GM23338 (cell line): ENCODE data around the gene ALG9. TPM values are rescaled to one million over a fixed set of nuclear protein-coding genes. Genes with fewer than 3 reads are reported as not detected.
A peak's percentile ranks its signal among the peaks of the same experiment; 100 is the strongest.

ENCODE experiments used
- ATAC-seq: fragments of 200-7000 bp; cut with Tn5 transposase; 3 replicates; pipeline ENCODE4 v1.9.1; 2020
- DNase-seq: peaks from one replicate; pipeline ENCODE4 v3.0.0-alpha.2; 2015; ENCODE audit warnings: low spot score
- H2AFZ ChIP-seq: fragments of 200-600 bp; sonication (generic); 2 replicates; pipeline ENCODE4 v1.8.0; 2016; ENCODE audit warnings: antibody characterized with exemption, mild to moderate bottlenecking, moderate library complexity
- H3F3A ChIP-seq: fragments of 200-600 bp; sonication (generic); replicated peaks from 2 replicates; pipeline ENCODE4 v1.8.0; 2017; ENCODE audit warnings: antibody characterized with exemption, mixed run types, low read depth
- H3K27ac ChIP-seq: fragments of 200-600 bp; sonication (generic); 2 replicates; pipeline ENCODE4 v1.6.1; 2016; ENCODE audit warnings: low read depth
- H3K27me3 ChIP-seq: fragments of 200-600 bp; sonication (generic); 2 replicates; pipeline ENCODE4 v1.8.0; 2016; ENCODE audit warnings: mild to moderate bottlenecking, mixed run types, moderate library complexity; ENCODE audit not compliant: insufficient read depth
- H3K36me3 ChIP-seq: fragments of 200-600 bp; sonication (generic); 2 replicates; pipeline ENCODE4 v1.8.0; 2016; ENCODE audit warnings: mild to moderate bottlenecking; ENCODE audit not compliant: insufficient read depth
- H3K4me1 ChIP-seq: fragments of 200-600 bp; sonication (generic); 2 replicates; pipeline ENCODE4 v1.8.0; 2016; ENCODE audit warnings: mild to moderate bottlenecking, moderate library complexity; ENCODE audit not compliant: insufficient read depth
- H3K4me2 ChIP-seq: fragments of 200-600 bp; sonication (generic); 2 replicates; pipeline ENCODE4 v1.7.1; 2017; ENCODE audit warnings: mixed run types
- H3K4me3 ChIP-seq: fragments of 200-600 bp; sonication (generic); 2 replicates; pipeline ENCODE4 v1.6.1; 2016; ENCODE audit warnings: mixed run types
- H3K79me2 ChIP-seq: fragments of 200-600 bp; sonication (generic); replicated peaks from 2 replicates; pipeline ENCODE4 v1.8.0; 2017; ENCODE audit warnings: mild to moderate bottlenecking; ENCODE audit not compliant: insufficient read depth
- H3K9me2 ChIP-seq: fragments of 200-600 bp; sonication (generic); 2 replicates; pipeline ENCODE4 v1.8.0; 2017; ENCODE audit not compliant: insufficient read depth
- H4K20me1 ChIP-seq: fragments of 200-600 bp; sonication (generic); replicated peaks from 2 replicates; pipeline ENCODE4 v1.8.0; 2017; ENCODE audit warnings: mild to moderate bottlenecking; ENCODE audit not compliant: insufficient read depth
- H3K27ac Mint-ChIP-seq: 2 replicates; pipeline ENCODE4 v1.8.0; 2020; ENCODE audit warnings: inconsistent platforms, mild to moderate bottlenecking, moderate library complexity, mixed read lengths
- H3K27me3 Mint-ChIP-seq: 3 replicates; pipeline ENCODE4 v1.8.0; 2022; ENCODE audit warnings: low read depth, mild to moderate bottlenecking, moderate library complexity, mixed read lengths, inconsistent platforms; ENCODE audit not compliant: insufficient read depth, poor library complexity
- H3K36me3 Mint-ChIP-seq: 3 replicates; pipeline ENCODE4 v1.8.0; 2021; ENCODE audit warnings: low read depth, mild to moderate bottlenecking, inconsistent platforms, moderate library complexity, mixed read lengths
- H3K4me1 Mint-ChIP-seq: 3 replicates; pipeline ENCODE4 v1.8.0; 2020; ENCODE audit warnings: mild to moderate bottlenecking, inconsistent platforms, mixed read lengths
- H3K4me3 Mint-ChIP-seq: 3 replicates; pipeline ENCODE4 v1.8.0; 2021; ENCODE audit warnings: moderate library complexity, mild to moderate bottlenecking, inconsistent platforms, mixed read lengths
- H3K9me3 Mint-ChIP-seq: 3 replicates; pipeline ENCODE4 v1.8.0; 2020; ENCODE audit warnings: moderate library complexity, mild to moderate bottlenecking, inconsistent platforms, mixed read lengths
- ETS1 ChIP-seq: IDR thresholded peaks from 2 replicates; pipeline ENCODE4 v1.6.1; 2016; ENCODE audit warnings: antibody characterized with exemption
- EZH2 ChIP-seq: fragments of 200-600 bp; sonication (generic); IDR thresholded peaks from one replicate; pipeline ENCODE4 v1.8.0; 2017; ENCODE audit warnings: antibody characterized with exemption, mild to moderate bottlenecking, low read depth; ENCODE audit not compliant: unreplicated experiment
- EZH2phosphoT487 ChIP-seq: fragments of 200-600 bp; sonication (generic); IDR thresholded peaks from one replicate; pipeline ENCODE4 v1.8.1; 2018; ENCODE audit warnings: antibody characterized with exemption; ENCODE audit not compliant: unreplicated experiment
- NANOG ChIP-seq: IDR thresholded peaks from 2 replicates; pipeline ENCODE4 v1.6.1; 2016; ENCODE audit warnings: antibody characterized with exemption, borderline replicate concordance
- STAT1 ChIP-seq: IDR thresholded peaks from one replicate; pipeline ENCODE4 v1.6.1; 2016; ENCODE audit warnings: antibody characterized with exemption; ENCODE audit not compliant: unreplicated experiment
- ZNF114 ChIP-seq: fragments of 250-450 bp; sonication (Bioruptor Pico); IDR thresholded peaks from 2 replicates; pipeline ENCODE4 v1.5.0; 2020; ENCODE audit warnings: mild to moderate bottlenecking, moderate library complexity
- polyA plus RNA-seq: library from polyadenylated mRNA; unstranded; fragments of >200 nt; fragmentation: Nextera tagmentation; extraction: Ambion mirVana; gene quantifications from 2 replicates; pipeline ENCODE4 v1.2.1, GENCODE V29; 2016
- total RNA-seq: library from RNA; depleted of rRNA; stranded (reverse); fragments of >200 nt; shearing (Covaris generic); gene quantifications from 2 replicates; pipeline ENCODE4 v1.2.3, GENCODE V29; 2014
- TF ChIP-seq, protein P1 (sequence below): fragments of 250-450 bp; sonication (Bioruptor Pico); IDR thresholded peaks from 2 replicates; pipeline ENCODE4 v1.5.0; 2020; ENCODE audit warnings: mild to moderate bottlenecking, moderate library complexity
- TF ChIP-seq, protein P2 (sequence below), 2 experiments: fragments of 200-600 bp in 1 of 2; sonication (generic) in 1 of 2; conservative IDR thresholded peaks; 2 replicates each; pipeline versions ENCODE4 v1.5.1 to v1.6.1; 2016 to 2017; ENCODE audit warnings: antibody characterized with exemption in 2 of 2, low read depth in 2 of 2, mild to moderate bottlenecking in 2 of 2, moderate library complexity in 1 of 2
- TF ChIP-seq, protein P3 (sequence below): IDR thresholded peaks from one replicate; pipeline ENCODE4 v1.6.1; 2018; ENCODE audit warnings: antibody characterized with exemption; ENCODE audit not compliant: unreplicated experiment

The ALG9 gene
- total and polyA plus RNA-seq, 2 experiments from 2014 or later, result 25.4 to 31.1 TPM

- TF ChIP-seq, protein P1, sequence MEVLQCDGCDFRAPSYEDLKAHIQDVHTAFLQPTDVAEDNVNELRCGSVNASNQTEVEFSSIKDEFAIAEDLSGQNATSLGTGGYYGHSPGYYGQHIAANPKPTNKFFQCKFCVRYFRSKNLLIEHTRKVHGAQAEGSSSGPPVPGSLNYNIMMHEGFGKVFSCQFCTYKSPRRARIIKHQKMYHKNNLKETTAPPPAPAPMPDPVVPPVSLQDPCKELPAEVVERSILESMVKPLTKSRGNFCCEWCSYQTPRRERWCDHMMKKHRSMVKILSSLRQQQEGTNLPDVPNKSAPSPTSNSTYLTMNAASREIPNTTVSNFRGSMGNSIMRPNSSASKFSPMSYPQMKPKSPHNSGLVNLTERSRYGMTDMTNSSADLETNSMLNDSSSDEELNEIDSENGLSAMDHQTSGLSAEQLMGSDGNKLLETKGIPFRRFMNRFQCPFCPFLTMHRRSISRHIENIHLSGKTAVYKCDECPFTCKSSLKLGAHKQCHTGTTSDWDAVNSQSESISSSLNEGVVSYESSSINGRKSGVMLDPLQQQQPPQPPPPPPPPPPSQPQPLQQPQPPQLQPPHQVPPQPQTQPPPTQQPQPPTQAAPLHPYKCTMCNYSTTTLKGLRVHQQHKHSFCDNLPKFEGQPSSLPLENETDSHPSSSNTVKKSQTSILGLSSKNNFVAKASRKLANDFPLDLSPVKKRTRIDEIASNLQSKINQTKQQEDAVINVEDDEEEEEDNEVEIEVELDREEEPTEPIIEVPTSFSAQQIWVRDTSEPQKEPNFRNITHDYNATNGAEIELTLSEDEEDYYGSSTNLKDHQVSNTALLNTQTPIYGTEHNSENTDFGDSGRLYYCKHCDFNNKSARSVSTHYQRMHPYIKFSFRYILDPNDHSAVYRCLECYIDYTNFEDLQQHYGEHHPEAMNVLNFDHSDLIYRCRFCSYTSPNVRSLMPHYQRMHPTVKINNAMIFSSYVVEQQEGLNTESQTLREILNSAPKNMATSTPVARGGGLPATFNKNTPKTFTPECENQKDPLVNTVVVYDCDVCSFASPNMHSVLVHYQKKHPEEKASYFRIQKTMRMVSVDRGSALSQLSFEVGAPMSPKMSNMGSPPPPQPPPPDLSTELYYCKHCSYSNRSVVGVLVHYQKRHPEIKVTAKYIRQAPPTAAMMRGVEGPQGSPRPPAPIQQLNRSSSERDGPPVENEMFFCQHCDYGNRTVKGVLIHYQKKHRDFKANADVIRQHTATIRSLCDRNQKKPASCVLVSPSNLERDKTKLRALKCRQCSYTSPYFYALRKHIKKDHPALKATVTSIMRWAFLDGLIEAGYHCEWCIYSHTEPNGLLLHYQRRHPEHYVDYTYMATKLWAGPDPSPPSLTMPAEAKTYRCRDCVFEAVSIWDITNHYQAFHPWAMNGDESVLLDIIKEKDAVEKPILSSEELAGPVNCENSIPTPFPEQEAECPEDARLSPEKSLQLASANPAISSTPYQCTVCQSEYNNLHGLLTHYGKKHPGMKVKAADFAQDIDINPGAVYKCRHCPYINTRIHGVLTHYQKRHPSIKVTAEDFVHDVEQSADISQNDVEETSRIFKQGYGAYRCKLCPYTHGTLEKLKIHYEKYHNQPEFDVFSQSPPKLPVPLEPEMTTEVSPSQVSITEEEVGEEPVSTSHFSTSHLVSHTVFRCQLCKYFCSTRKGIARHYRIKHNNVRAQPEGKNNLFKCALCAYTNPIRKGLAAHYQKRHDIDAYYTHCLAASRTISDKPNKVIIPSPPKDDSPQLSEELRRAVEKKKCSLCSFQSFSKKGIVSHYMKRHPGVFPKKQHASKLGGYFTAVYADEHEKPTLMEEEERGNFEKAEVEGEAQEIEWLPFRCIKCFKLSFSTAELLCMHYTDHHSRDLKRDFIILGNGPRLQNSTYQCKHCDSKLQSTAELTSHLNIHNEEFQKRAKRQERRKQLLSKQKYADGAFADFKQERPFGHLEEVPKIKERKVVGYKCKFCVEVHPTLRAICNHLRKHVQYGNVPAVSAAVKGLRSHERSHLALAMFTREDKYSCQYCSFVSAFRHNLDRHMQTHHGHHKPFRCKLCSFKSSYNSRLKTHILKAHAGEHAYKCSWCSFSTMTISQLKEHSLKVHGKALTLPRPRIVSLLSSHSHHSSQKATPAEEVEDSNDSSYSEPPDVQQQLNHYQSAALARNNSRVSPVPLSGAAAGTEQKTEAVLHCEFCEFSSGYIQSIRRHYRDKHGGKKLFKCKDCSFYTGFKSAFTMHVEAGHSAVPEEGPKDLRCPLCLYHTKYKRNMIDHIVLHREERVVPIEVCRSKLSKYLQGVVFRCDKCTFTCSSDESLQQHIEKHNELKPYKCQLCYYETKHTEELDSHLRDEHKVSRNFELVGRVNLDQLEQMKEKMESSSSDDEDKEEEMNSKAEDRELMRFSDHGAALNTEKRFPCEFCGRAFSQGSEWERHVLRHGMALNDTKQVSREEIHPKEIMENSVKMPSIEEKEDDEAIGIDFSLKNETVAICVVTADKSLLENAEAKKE (CRISPR knock-in tag), result no peak
- TF ChIP-seq EZH2 (no peak), NANOG (no peak), STAT1 (no peak)
These were observed 40.4 kb upstream of the ALG9 start, which contains the start of gene CRYAB (continued) for GRCh38 chr11:111911563-111912401.

DNA sequence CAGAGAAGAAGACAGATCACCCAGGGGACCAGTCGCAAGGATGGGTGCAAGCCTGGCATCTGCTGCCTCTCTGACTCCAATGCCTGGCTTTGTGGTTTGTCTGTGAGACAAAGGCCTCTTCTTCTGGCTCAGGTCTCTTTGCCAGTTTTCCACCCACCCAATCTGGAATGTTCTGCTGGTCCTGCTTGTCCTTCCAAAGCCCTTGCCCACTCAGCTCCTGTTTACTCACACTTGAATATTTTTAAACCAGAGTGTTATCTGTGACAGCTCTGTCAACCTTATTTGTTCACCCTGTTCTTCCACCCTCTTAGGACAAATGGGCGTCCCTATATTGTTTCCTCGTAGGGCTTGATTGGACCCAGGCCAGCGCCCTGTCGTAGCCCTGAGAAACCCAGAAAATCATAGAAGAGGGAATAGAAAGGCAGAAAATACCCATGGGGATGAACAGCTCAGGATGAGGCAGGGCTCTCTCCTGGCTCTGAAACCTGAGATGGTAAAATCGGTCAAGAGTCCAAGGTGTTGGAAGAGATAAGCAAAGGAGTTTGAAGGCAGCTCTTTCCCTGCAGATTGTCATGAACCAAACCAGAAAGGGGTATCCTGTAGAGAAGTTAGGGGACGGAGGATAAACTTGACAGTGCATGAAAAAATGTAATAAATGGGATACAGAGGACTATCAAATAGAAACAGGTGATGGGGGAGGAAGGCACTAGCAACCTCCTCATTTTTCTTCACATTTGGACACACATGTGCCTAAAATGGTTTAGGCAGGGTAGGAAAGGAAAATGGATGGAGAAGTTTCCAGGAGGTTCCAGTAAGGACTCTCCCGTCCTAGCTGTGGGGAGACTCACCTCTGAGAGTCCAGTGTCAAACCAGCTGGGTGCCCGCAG, 39.5 kb upstream of the ALG9 start:
- Histone ChIP-seq H3K36me3 (no peaks in the 10 kb centered on the region), H3K79me2 (no peaks in the 10 kb centered on the region), H3K4me3 (no peak overlapping the region), H4K20me1 (no peaks in the 10 kb centered on the region), H3K27me3 (no peaks in the 10 kb centered on the region), H3K4me2 (peak overlapping the region; percentile 75), H3K27ac (no peak overlapping the region), H3K9me2 (no peaks in the 10 kb centered on the region), H3F3A (no peaks in the 10 kb centered on the region), H2AFZ (peak overlapping the region; percentile 91), H3K4me1 (peaks cover 24% of the 10 kb centered on the region)
- no peaks in the 10 kb centered on the region for H3K36me3 Mint-ChIP-seq
- DNase-seq (no peak), ATAC-seq (no peak)
- H3K4me3 Mint-ChIP-seq, result no peak overlapping the region
- H3K27me3 Mint-ChIP-seq, result peaks cover 8% of the 10 kb centered on the region
- H3K27ac Mint-ChIP-seq, result no peak overlapping the region
- H3K4me1 Mint-ChIP-seq, result peaks cover 30% of the 10 kb centered on the region
- no peaks in the 10 kb centered on the region; the same call in 2 of the 3 replicates for H3K9me3 Mint-ChIP-seq
- TF ChIP-seq ETS1 (no peak), ZNF114 (no peak), EZH2 (no peak), EZH2phosphoT487 (no peak)
- TF ChIP-seq, protein P2, sequence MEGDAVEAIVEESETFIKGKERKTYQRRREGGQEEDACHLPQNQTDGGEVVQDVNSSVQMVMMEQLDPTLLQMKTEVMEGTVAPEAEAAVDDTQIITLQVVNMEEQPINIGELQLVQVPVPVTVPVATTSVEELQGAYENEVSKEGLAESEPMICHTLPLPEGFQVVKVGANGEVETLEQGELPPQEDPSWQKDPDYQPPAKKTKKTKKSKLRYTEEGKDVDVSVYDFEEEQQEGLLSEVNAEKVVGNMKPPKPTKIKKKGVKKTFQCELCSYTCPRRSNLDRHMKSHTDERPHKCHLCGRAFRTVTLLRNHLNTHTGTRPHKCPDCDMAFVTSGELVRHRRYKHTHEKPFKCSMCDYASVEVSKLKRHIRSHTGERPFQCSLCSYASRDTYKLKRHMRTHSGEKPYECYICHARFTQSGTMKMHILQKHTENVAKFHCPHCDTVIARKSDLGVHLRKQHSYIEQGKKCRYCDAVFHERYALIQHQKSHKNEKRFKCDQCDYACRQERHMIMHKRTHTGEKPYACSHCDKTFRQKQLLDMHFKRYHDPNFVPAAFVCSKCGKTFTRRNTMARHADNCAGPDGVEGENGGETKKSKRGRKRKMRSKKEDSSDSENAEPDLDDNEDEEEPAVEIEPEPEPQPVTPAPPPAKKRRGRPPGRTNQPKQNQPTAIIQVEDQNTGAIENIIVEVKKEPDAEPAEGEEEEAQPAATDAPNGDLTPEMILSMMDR (conservative IDR thresholded peaks at IDR 0.05; ENCODE audit: low read depth in 2 of 2), result no peak
- TF ChIP-seq, protein P3, sequence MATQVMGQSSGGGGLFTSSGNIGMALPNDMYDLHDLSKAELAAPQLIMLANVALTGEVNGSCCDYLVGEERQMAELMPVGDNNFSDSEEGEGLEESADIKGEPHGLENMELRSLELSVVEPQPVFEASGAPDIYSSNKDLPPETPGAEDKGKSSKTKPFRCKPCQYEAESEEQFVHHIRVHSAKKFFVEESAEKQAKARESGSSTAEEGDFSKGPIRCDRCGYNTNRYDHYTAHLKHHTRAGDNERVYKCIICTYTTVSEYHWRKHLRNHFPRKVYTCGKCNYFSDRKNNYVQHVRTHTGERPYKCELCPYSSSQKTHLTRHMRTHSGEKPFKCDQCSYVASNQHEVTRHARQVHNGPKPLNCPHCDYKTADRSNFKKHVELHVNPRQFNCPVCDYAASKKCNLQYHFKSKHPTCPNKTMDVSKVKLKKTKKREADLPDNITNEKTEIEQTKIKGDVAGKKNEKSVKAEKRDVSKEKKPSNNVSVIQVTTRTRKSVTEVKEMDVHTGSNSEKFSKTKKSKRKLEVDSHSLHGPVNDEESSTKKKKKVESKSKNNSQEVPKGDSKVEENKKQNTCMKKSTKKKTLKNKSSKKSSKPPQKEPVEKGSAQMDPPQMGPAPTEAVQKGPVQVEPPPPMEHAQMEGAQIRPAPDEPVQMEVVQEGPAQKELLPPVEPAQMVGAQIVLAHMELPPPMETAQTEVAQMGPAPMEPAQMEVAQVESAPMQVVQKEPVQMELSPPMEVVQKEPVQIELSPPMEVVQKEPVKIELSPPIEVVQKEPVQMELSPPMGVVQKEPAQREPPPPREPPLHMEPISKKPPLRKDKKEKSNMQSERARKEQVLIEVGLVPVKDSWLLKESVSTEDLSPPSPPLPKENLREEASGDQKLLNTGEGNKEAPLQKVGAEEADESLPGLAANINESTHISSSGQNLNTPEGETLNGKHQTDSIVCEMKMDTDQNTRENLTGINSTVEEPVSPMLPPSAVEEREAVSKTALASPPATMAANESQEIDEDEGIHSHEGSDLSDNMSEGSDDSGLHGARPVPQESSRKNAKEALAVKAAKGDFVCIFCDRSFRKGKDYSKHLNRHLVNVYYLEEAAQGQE, result no peak
